ENCODE measurements around the gene FCHSD2. TPM values are rescaled to one million over a fixed set of nuclear protein-coding genes. Genes with fewer than 3 reads are reported as not detected.

The FCHSD2 gene
- total and polyA plus RNA-seq, 4 donors = 7.6 to 18.7 (median 9.9) TPM

- H3K4me3 ChIP-seq (ENCODE audit: low read depth in 1 of 3, low read length in 3 of 3) = no peak overlapping the region
- no peak for DNase-seq (ENCODE audit: low spot score)
- no peaks in the 10 kb centered on the region for H3K27me3 ChIP-seq (ENCODE audit: control insufficient read depth in 4 of 4, insufficient read depth in 4 of 4, low read length in 3 of 4)
- no peaks in the 10 kb centered on the region for H3K9me3 ChIP-seq (ENCODE audit: control insufficient read depth in 4 of 4, low read length in 3 of 4)
- 54% methylated on average over 2 of the region's 2 CpGs for WGBS
- H3K27ac ChIP-seq (ENCODE audit: low read depth in 1 of 2, low read length in 2 of 2) = no peak overlapping the region
- H3K36me3 ChIP-seq (ENCODE audit: control insufficient read depth in 4 of 4, insufficient read depth in 3 of 4, low read depth in 1 of 4, low read length in 3 of 4) = no peaks in the 10 kb centered on the region
- TF ChIP-seq YY1 (IDR thresholded peaks at IDR 0.05) (no peak), NR2F2 (IDR thresholded peaks at IDR 0.05) (no peak), RXRA (IDR thresholded peaks at IDR 0.05) (no peak), HNF4G (IDR thresholded peaks at IDR 0.05) (no peak), CTCF (IDR thresholded peaks at IDR 0.05; ENCODE audit: low read depth, low read length, missing input control) (no peak), ZBTB33 (IDR thresholded peaks at IDR 0.05) (no peak), RAD21 (IDR thresholded peaks at IDR 0.05) (no peak), ATF3 (IDR thresholded peaks at IDR 0.05) (no peak), EGR1 (IDR thresholded peaks at IDR 0.05; ENCODE audit: low read depth in 2 of 2) (no peak), GABPA (IDR thresholded peaks at IDR 0.05 in 1 of 2, conservative IDR thresholded peaks at IDR 0.05 in 1 of 2) (no peak), MAX (IDR thresholded peaks at IDR 0.05) (no peak), HNF4A (conservative IDR thresholded peaks at IDR 0.05) (no peak), TAF1 (conservative IDR thresholded peaks at IDR 0.05) (no peak), REST (IDR thresholded peaks at IDR 0.05) (no peak), SP1 (IDR thresholded peaks at IDR 0.05) (no peak)
- peaks cover 4 to 19% (median 12%) of the 10 kb centered on the region in 4 donors for H3K4me1 ChIP-seq (ENCODE audit: control insufficient read depth in 4 of 4, insufficient read depth in 4 of 4, low read length in 3 of 4)
- H3K9ac ChIP-seq (ENCODE audit: low read depth in 1 of 2, low read length in 2 of 2) = no peak overlapping the region
These were observed 212.1 kb downstream of the FCHSD2 start for GRCh38 chr11:72930008-72930407.

- Histone ChIP-seq H3K4me3 (ENCODE audit: low read depth in 1 of 3, low read length in 3 of 3) (no peak overlapping the region), H3K27ac (ENCODE audit: low read depth in 1 of 2, low read length in 2 of 2) (no peak overlapping the region), H3K36me3 (ENCODE audit: control insufficient read depth in 4 of 4, insufficient read depth in 3 of 4, low read depth in 1 of 4, low read length in 3 of 4) (no peaks in the 10 kb centered on the region), H3K27me3 (ENCODE audit: control insufficient read depth in 4 of 4, insufficient read depth in 4 of 4, low read length in 3 of 4) (no peaks in the 10 kb centered on the region), H3K4me1 (ENCODE audit: control insufficient read depth in 4 of 4, insufficient read depth in 4 of 4, low read length in 3 of 4) (peaks cover 6 to 19% (median 12%) of the 10 kb centered on the region in 4 donors), H3K9ac (ENCODE audit: low read depth in 1 of 2, low read length in 2 of 2) (no peak overlapping the region), H3K9me3 (ENCODE audit: control insufficient read depth in 4 of 4, low read length in 3 of 4) (no peaks in the 10 kb centered on the region)
- DNase-seq (ENCODE audit: low spot score) = no peak
- 76% methylated on average over 1 of the region's 1 CpG for WGBS
- TF ChIP-seq ATF3 (IDR thresholded peaks at IDR 0.05) (no peak), FOXA1 (IDR thresholded peaks at IDR 0.05) (no peak), FOXA2 (IDR thresholded peaks at IDR 0.05) (no peak), HNF4G (IDR thresholded peaks at IDR 0.05) (no peak), HNF4A (conservative IDR thresholded peaks at IDR 0.05) (no peak), GABPA (IDR thresholded peaks at IDR 0.05 in 1 of 2, conservative IDR thresholded peaks at IDR 0.05 in 1 of 2) (no peak), JUND (IDR thresholded peaks at IDR 0.05) (no peak), RXRA (IDR thresholded peaks at IDR 0.05) (no peak), TAF1 (conservative IDR thresholded peaks at IDR 0.05) (no peak), CTCF (IDR thresholded peaks at IDR 0.05; ENCODE audit: low read depth, low read length, missing input control) (no peak), RAD21 (IDR thresholded peaks at IDR 0.05) (no peak)
These were observed 212.9 kb downstream of the FCHSD2 start for GRCh38 chr11:72929256-72929655.

All from liver (tissue), 9 donors.